ENCODE measurements around the gene DDX39B.
"Not testable (repeated sequence)": the region's sequence is repeated elsewhere in the genome, so short reads cannot be mapped to it uniquely, and the experiment has no call there.

Gene DDX39B

DNA sequence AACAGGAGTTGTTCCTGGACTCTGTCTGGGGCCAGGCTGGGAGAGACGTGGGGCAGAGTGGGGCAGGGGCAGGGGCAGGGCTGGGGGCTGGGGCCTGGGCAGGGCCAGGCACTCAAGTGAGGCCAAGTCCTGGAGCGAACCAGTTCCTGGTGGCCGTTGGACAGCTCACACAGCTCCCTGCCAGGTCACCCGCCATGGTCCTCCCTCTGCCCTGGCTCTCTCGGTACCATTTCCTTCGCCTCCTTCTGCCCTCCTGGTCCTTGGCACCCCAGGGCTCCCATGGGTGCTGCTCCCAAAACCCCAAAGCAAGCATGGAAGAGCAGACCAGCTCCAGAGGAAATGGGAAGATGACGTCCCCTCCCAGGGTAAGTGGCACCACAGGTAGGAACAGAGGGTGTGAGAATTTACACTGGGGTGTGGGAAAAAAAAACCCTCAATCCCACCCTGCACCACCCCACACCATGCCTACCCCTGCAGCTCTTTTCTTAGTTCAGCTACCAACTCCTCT, 12.9 kb downstream of the DDX39B start, which contains the start of gene MCCD1:
Gene MCCD1, plus strand, starts transcription at position 142 of the 508 bp plus-strand sequence. Its CDS starts 53 bp downstream, at position 195.
- no peak for DNase-seq (ENCODE audit: low read depth)

DNA sequence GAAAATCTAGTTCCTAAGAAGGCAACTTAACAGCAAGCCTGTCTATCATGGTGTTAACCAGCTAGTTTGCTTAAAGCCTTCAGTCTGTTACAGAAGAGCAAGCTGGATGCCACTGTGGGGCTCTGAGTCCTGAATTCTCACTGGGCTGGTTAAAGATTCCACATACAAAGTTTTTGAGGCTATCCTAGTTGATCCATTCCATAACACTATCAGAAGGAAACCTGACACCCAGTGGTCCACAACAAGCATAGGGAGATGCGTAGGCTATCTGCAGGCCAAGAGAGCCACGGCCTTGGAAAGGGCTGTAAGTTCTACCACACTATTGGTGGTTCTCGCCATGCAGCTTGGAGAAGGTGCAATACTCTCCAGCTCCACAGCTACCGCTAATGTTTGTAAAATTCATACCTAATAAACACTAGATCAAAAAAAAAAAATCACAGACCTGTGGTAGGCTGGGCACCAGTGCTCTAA, 13.5 kb downstream of the DDX39B start:
- DNase-seq (ENCODE audit: low read depth) = no peak

DNA sequence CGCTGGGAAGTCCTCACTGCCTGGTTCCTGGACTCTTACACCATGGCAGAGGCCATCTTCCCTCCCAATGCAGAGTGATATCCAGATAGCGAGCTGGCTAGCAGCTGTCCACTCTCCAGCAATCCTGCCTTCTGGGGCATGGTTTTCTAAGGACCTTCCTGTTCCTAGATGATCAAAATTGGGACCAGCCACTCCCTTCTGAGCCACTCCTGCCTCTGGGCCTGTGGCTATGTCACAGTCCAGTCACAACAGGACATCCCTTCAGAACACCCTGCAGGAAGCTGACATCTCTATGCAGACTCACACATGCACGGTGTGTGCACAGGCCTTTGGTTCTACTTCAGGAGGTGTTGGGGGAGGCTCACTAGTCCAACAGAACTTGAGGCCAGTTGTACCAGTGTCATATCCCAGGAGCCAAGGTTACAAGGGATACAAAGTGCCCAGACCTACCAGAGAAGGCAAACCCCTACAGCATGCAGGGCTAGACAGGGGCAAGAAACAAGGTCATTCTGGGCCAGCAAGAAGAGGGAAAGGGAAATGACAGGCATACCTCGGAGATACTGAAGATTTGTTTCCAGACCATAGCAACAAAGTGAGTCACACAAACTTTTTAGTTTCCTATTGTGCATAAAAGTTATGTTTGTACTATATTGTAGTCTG, 15.7 kb downstream of the DDX39B start:
- DNase-seq (ENCODE audit: low read depth) = peak; percentile 29

DNA sequence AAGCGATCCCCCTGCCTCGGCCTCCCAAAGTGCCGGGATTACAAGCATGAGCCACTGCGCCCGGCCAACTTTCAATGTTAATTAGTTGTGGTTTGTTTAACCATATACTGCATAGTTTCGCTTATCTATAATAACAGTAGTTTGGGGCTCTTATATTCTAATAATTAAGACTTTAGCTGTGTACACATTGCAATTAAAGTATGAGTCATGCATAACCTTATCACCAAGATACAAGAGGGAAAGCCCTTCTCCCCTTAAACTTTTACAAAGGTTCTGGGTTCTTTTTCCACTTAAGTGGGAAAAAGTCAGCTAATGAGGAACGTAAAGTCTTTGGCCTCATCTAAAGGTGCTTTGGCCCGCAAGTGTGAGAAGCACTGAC, 16.3 kb downstream of the DDX39B start:
- DNase-seq (ENCODE audit: low read depth) = no peak

DNA sequence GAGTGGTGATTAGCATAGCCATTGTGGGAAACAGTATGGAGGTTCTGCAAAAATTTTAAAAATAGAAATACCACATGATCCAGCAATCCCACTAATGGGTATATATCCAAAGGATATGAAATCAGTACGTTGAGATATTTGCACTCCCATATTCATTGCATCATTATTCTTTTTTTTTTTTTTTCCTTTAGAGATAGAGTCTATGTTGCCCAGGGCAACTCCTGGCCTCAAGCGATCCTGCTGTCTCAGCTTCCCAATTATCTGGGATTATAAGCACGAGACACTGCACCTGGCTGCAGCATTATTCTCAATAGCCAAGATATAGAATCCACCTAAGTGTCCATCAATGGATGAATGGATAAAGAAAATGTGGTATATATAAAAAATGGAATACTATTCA, 20.0 kb downstream of the DDX39B start:
- no peak for DNase-seq (ENCODE audit: low read depth)

DNA sequence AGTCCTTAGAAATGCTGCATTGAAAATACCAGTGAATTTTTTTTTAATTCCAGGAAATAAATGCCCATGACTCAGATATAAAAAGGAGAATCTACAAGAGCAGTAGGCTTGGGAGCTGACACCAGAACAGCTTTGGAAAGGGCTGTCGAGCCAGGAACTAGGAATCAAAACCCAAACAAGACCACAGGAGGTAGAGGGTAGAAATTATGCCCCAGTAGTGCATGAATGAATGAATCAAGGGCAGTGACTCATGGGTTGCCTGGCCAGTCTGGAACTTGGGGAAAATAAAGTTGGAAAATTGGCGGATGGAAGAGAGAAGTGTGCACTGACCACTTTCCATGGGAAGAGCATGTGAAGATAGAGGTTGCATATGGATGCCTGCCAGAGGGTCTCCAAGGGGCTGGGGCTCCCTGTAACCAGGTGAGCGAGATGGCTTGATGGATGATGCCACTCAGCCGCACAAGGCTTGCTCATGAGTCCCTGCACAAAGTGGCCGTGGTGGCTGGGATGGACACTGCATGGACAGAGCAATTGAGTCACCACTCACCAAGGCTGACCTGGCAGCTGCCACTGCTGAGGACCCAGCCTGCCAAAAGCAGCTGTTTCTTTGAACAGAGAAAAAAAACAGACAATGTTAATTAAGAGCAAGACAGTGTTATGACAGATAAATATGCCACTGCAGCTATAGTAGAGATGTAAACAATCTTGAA, 28.2 kb downstream of the DDX39B start:
- DNase-seq (ENCODE audit: low read depth) = no peak

DNA sequence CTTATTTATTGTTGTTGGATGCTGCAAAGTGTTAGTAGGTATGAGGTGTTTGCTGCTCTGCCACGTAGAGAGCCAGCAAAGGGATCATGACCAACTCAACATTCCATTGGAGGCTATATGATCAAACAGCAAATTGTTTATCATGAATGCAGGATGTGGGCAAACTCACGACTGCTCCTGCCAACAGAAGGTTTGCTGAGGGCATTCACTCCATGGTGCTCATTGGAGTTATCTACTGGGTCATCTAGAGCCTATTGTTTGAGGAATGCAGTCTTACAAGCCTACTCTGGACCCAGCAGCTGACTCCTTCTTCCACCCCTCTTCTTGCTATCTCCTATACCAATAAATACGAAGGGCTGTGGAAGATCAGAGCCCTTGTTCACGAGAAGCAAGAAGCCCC, 31.8 kb downstream of the DDX39B start:
- DNase-seq (ENCODE audit: low read depth) = no peak

DNA sequence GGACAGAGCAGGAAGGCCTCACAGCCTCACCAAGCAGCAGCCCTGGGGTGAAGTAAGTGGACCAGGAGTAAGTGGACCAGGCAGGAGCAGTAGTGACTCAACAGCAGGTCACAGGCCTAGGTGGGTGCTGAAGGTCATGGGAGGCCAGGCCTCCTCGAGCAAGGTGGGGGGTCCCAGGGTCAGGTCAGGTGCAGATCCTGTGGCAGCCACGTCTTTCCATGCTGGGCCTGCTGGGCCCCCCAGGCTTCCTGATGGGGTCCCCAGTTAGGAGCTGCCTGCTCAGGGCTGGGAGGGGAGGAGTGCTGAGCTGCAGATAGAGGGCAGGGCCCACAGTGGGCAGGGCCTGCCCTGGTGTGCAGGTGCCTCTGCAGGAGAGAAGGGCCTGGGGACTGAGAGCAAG, 32.8 kb downstream of the DDX39B start:
- not testable (repeated sequence) for DNase-seq (ENCODE audit: low read depth)

DNA sequence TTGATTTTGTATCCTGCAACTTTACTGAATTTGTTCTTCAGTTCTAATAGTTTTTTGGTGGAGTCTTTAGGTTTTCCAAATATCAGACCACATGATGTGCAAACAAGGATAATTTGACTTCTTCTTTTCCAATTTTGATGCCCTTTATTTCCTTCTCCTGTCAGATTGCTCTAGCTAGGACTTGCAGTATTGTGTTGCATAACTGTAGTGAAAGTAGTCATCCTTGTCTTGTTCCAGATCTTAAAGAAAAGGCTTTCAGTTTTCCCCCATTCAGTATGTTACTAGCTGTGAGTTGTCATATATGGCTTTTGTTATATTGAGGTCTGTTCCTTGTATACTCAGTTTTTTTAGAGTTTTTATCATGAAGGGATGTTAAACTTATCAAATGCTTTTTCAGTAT, 39.2 kb downstream of the DDX39B start:
- DNase-seq (ENCODE audit: low read depth) = no peak

DNA sequence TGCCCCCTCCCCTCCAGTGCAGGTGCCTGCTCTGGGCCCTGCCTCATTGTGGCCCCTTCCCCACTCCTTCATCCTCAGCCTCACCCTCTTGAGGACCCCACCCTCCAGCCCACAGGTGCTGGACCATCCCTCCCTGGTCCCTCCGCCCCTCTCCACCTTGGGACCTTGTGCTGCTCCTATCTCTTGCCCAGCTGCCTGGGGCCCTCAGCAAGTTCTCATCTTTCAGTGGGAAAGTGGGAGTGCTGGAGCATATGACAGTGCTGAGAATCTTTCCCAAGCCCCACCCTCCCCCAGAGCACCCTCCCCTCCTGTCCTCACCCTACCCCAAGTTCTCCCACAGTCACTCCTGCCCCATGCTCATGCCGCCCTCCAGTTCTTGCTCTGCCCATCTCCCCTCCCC, 42.2 kb downstream of the DDX39B start:
- DNase-seq (ENCODE audit: low read depth) = not testable (repeated sequence)

DNA sequence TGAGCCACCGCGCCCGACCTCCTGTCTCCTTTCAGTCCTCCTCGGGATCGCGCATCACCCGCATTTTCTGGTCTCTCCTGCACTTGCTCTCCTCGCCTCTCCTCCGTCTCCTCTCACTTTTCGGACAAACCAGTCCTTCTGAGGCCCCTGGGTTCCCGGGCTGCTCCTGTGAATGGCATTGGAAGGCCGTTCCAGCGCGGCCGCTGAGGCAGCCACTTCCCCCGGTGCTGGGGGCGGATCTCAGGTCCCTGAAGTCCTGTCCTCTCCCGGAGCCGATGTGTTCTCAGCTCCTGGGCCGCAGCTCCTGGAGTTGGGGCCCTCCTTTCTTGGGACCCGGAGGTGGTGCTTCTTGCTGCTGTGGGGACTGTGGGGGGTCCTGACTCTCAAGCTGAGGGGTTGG, 43.1 kb downstream of the DDX39B start:
- no peak for DNase-seq (ENCODE audit: low read depth)

DNA sequence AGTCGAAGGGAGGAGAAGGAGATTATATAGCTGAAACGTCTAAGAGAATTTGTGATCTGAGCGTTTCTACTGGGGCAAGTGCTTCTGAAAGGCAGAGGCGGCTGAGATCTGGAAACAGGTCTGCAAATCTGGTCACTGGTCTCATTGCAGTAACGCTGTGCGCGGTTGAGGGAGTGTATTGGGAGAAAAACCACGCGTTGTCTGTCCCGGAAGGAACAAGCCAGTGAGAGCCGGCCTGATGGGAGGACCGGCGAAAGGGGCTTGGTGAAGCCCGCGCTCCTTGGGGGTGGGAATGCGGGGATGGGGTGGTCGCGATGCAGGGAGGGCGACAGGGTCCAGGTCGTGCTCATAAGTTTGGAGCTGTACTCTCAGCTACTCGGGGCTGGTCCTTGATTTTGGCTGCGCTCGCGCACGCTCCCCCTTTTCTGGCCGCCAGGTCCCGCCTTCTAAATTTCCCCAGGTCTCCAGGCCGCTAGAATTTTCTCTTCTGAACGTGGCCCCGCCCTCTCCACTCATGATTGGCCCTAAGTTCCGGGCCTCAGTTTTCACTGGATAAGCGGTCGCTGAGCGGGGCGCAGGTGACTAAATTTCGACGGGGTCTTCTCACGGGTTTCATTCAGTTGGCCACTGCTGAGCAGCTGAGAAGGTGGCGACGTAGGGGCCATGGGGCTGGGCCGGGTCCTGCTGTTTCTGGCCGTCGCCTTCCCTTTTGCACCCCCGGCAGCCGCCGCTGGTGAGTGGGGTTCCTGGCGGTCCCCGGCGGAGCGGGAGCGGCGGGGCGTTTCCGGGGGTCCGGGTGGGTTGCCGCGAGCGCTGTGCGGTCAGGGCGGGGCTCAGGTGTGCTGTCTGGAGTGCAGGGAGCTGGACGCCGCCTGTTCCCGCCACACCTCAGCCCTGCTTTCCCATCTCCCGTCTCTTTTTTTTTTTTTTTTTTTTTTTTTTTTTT, 44.0 kb downstream of the DDX39B start, which contains the start of gene MICB:
Gene MICB, plus strand, starts transcription at position 615 of the 946 bp plus-strand sequence. Its CDS starts 49 bp downstream, at position 664.
- peak; percentile 62 for DNase-seq (ENCODE audit: low read depth)

DNA sequence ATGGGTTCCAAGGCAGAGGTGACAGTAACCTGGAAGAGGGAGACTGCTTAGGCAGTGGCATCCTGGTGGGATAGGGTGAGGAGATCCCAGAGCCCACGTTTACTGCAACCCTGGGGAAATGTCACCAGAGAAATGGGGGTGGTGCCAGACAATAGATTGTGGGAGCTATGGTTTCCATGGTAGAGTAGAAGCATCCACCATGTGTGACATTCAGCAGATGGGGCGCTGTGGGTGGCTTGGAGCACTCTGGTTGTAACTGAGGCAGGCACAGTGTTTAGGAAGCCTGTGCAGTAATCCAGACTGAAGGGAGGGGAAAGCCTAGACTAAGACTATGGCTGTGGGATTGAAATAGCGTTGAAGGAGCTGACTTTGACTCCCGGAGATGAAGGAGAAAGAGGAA, 45.0 kb downstream of the DDX39B start:
- not testable (repeated sequence) for DNase-seq (ENCODE audit: low read depth)

DNA sequence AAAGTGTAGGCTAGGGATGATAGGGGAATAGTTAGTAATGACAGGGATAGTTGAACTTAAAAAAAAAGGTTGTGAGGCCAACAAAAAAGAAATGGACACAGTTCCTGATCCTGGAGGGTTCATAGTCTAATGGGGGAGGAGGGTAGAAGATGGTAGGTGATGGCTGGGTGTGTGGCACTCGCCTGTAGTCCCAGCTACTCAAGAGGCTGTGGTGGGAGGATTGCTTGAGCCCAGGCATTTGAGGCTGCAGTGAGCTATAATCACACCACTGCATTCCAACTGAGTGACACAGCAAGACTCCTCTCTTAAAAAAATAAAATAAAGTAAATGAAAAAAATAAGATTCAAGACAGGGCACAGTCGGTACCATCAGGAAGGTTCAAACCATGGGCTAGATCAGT, 46.2 kb downstream of the DDX39B start:
- DNase-seq (ENCODE audit: low read depth) = peak; percentile 56

DNA sequence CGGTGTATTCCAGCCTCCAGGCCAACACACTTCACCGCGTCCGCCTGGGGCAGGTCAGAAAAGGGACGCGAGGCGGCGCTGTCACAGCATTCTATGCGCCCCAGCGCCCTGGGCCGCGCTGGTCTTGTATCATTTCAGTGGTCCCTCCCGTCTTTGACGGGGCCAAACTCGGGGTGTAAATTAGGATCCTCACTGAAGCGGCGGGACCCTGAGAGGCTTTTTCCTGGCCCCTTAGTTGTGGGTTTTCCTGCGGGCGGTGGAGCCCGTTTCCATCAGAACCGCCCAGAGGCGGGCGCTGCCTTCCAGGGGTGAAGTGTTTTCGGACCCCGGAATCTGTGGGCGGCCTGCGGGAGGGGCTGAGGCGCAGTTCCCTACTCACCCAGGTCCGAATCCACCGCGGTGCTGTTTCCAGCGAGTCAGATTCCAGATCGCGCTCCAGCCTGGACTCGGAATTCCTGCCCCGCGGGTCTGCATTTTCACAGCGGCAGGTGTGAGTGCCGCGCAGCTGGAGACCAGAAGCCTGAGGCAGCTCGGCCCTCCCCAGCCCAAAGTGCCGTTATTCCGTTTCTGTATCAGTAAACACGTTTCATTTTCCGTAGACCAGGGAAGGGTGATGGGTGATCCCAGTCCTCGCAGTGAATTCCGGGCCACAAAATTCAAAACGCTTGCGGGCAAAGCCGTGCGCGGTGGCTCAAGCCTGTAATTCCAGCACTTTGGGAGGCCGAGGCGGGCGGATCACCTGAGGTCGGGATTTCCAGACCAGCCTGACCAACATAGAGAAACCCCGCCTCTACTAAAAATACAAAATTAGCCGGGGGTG, 47.7 kb downstream of the DDX39B start:
- DNase-seq (ENCODE audit: low read depth) = peak; percentile 71

DNA sequence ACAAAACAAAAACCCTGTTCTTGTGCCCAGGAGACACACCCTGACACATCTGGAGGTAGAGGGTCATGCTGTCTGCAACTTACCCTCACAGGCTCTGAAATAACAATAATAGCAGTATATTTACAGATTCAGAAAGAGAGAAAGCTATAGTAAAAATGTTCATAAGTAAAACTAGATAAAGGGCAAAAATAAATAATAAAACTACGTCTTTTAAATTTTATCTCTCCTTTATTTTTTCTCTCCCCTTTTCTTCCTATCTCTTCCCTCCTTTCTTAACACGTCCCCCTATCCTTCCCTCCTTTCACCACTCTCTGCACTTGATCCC, 48.3 kb downstream of the DDX39B start:
- DNase-seq (ENCODE audit: low read depth) = not testable (repeated sequence)

DNA sequence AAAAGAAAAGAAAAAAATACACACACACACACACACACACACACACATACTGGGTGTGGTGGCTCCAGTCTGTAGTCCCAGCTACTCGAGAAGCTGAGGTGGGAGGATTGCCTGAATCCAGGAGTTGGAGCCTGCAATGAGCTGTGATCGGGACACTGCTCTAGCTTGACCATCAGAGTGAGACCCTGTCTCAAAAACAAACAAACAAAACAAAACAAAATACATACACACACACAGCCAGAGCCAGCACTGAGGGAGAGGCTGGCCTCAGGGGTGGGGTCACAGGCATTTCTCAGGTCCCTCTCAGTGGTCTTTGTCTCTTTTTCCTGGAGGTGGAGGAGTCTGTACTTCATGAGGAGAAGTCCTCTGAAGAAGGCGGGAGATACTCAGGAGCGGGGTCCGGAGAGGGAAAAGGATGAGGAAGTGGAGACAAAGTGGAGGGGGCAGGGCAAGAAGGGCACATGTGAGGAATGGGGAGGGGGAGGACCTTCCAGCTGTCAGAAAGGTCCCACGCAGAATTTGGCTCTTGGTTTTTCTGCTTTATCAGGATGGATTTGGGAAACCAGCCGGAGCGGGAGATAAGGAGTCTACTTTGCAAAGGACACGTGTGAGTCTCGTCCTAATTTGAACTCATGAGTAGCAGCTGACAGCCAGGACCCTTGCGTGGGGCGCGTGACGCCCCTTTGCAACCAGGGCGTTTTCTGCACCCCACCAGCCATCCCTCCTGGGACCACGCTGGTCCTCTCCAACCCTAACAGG, 51.5 kb downstream of the DDX39B start:
- no peak for DNase-seq (ENCODE audit: low read depth)

DNA sequence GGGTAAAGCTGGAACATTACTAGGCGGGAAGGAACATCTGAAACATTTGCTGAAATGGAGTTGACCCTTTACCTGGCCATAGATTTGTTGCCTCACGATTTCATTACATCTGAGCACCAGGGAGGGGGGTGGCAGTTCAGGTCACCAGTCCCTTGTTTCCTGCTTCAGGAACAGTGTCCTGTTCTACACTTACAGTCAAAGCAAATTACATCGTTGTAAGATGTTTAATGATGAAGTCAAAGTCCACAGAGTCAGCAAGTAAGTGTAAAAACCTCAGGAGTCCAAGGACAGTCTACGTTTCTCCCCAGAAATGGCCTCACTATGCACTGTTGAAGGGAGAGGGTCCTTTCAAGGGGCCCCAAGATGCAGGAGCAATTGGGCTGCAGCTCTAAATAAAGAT, 52.7 kb downstream of the DDX39B start:
- no peak for DNase-seq (ENCODE audit: low read depth)

DNA sequence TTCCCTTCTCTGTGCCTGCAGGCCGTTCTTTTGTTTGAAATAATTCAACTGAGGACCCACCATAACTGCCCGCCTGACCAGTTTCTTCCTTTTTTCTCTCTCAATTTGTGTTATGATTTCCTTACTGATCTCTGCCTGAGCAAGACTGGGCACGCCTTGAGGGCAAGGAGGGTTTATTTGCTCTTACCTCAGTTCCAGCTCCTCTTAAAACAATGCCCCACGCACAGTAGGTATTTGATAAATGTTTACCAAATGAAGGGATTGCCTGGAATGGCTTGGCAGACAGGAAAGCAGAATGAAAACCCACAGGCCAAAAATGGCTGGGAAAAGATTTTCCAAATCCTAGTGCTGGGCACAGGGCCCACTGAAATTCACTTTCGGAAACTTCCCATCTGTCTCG, 54.1 kb downstream of the DDX39B start:
- not testable (repeated sequence) for DNase-seq (ENCODE audit: low read depth)

DNA sequence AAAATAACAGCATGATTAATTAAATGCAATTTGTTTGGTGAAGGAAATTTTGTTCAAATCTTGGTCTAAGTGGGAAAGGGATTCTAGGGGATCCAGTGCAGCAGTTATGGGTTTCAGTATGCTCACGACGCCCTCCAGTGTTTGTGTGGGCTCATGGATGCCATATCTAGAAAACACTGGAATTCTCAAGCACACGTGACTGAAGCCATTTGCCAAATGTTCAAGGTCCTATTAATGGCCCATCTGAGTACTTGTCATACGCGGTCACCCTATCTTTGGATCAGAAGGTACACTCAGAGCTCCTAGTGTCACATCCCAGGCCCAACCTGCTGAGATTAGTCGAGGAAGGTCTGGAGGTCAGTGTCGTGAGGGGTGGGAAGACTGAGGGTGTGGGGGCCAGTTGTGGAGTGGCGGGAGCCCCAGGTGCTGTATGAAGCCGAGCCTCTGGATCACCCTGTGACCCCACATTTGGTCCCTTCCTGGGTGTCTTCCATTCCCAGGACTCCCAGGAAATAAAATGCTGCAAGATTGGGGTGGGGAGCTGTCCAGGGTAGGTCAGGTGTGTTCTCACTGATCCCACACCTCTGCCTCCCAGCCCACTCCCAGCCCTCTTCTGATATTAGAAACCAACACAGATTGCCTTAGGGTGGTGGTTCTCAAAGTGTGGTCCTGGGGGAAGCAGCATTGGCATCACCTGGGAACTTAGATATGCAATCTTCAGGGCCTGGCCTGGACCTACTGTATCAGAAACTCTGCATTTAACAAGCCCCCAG, 55.6 kb downstream of the DDX39B start:
- DNase-seq (ENCODE audit: low read depth) = not testable (repeated sequence)

All from fibroblast of gingiva (primary cell).